ENCODE measurements around the gene SDF2L1.
"Not testable (repeated sequence)": the region's sequence is repeated elsewhere in the genome, so short reads cannot be mapped to it uniquely, and the experiment has no call there.

GRCh38 chr22:21617337-21617736 is 24.8 kb upstream of the SDF2L1 start:
- not testable (repeated sequence) for TF ChIP-seq CTCF, POLR2A (IDR thresholded peaks at IDR 0.05)

Measured in thyroid gland (tissue), 4 donors.